GM19324 (cell line): ENCODE results near the gene GSG1L.

Experiments
- ATAC-seq: cut with Tn5 transposase; IDR thresholded peaks from one replicate; pipeline ENCODE4 v1.9.1; 2021; ENCODE audit warnings: mild to moderate bottlenecking, moderate library complexity; ENCODE audit not compliant: unreplicated experiment, low FRiP score

The GSG1L gene

DNA sequence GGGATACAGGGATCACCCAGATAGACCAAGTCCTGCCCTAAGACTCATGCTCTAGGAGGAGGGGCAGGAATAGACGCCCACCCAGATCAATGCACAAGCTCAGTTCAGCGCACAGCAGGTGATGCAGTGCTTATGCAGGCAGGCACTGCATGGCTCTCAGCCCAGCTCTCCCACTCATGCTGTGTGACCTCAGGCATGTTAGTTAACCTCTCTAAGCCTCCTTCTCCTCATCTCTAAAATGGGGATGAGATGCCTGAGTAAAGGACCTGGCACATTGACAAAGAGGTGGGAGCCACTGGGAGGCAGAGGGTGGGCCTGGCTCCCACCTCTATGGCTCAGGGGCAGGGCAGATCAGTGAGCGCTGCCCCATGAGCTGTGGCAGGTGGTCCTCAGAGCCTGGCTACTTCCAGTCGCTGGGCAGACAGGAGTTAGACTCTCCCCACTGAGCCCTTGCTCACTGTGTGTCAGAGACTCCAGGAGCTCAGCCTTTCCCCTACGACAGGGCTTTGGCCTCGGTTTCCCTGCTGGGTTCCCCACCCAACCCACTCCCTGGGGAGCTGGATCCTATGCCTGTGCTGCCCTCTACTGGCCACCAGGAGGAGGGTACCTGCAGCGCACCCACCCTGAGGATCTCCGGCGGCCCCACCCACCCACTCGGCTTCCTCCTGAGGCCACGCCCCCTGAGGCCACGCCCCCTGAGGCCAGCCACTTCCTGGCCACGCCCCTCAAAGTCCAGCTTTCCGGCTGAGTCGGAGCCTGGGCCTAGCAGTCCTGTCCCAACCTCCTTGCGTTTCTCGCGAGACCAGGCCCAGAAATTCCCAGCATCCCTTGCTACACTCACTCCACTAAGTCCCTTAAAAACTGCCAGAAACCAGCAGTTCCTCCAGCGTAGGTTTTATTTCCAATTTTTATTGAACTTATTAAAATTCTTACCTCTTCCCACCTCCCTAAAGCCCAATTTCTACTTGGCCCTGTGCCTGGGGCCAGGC is 196.1 kb downstream of the GSG1L start:
- ATAC-seq, result no peak

DNA sequence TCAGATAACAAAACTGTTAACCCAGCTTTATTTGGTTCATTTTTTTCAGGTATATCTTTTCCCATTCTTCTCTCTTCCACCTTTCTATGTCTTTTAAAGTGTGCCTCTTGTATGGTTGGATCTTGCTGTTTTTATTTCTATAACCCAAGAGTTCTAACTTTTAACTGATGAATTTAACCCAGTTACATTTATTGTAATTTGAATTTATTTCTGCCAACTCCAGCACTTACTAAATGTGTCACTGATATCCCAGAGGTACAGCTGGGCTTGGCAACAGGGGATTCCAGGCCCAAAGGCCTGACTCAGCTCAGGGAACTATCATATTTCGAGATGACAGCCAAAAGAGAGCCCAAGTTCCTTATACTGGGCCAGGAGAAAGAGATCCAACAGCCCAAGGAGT is 200.1 kb downstream of the GSG1L start:
- no peak for ATAC-seq

DNA sequence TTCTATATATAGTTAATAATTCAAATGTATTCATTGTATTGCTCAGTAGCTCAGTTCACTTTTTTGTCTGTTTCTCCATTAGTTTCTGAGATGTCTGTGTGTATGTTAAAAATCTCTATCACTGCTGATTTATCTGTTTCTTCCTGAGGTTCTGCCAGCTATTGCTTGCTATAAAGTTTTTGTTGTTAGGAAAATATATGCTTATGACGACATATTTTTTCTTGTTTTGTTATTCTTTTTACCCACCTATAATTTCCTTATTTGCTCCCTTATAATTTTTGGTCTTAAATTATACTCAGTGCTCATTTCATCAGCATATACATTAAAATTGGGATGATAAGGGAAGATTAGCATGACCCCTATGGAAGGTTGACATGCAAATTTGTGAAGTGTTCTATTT is 200.6 kb downstream of the GSG1L start:
- ATAC-seq, result no peak

DNA sequence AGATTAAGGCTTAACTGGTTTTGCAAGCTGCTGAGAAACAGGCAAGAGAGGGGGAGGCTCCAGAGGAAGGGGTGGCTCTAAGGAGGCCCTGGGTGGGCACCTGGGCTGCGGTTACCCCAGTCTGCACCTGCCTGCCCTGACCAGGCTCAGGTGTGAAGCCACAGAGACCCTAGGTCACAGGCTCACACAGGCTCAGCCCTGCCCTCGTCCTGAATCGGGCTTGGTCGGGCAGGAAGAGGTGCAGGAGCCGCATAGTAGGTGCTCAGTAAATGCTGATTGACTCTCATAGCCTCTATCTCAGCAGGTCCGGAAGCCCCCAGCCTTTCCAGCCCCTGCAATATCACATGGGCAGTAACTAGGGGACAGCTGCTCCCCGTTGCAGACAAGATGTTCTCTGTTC is 203.4 kb downstream of the GSG1L start:
- no peak for ATAC-seq

DNA sequence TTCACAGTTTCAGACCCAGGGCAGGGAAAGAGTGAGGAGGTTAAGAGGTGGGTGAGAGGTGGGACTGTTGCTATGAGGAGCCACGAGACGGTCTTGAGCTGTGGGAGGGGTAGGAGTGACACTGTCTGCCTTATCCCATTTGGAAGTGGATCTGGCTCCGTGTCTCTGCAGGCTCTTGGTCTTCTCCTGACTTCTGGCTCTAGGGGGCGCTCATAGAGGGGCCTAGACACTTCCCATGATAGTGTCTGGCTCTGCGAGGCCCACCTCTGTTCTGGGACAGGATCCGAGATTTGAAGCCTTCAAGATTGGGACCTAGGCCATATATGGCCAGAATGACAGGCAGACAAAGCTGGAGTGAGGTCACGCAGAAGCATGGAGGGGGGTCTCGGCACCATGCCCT is 204.5 kb downstream of the GSG1L start:
- no peak for ATAC-seq

DNA sequence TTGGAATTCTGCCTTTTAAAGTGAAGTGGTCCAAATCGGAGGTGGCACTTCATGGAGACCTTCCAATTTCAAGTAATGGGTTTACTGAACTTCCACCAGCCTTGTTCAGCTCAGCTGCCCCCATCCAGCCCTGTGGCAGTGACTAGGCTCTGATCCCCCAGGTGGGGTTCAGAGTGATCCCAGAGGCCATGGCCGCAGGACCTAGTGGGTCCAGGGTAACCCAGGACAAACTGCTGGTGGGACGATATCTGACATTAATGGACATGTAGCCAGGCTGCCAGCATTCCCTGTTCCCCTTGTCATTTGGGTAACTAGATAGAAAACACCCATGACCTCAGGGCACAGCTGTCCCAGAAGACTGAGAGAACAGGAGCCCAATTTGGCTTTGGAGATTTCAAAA is 209.9 kb downstream of the GSG1L start:
- no peak for ATAC-seq

DNA sequence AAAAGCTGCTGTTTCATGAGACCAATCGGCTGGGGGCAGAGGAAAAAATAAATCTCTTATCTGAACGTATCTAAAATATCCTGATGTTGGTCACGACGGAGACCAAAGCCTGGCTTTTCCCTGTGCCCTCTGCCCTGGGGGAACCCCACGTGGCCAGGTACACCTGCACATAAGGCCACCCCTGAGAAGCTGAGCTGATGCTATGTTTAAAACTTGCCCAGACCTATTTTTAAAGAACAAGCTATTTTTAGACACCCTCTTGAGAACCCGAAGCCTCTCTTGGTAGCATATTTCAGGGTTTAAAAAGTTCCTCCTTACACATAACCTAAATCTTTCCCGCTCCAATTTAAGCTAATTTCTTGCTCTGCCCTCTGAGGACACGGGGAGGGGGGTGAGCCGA is 210.4 kb downstream of the GSG1L start:
- no peak for ATAC-seq

DNA sequence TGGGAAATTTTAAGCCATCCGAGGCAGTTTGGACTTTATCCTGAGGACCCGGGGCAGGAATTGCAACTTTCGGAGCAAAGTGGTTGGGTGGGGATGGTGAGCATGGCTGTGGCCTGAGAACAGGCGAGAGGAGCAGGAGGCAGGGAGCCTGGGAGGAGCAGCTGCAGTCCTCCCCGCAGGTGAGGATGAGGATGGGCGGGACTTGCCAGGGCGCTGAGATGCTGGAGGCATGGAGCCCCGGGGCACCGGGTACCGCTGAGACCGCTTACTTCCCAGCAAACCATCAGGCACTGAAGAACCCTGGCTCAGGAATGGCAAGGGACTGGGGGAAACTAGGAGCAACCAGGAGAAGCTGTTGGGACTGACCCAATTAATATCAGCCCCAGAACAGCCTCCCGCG is 210.8 kb downstream of the GSG1L start:
- ATAC-seq, result no peak

DNA sequence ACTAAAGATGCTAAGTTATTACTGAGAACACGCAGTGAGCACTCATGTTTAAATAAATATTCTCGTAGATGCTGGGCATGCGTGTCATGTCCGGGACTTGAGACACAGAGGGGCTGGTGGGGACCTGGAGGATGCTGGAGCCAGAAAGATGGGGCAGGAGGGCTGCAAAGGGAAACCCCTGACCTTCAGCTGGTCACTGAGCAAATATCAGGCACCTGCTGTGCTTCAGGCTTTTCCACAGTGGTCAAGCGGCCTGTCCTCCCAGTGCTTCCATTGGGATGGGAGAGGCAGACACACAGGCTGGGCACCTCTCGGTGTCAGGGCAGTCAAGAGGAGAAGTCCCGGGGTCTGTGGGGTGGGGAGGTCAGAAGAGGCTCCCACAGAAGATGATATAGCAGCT is 211.4 kb downstream of the GSG1L start:
- no peak for ATAC-seq

DNA sequence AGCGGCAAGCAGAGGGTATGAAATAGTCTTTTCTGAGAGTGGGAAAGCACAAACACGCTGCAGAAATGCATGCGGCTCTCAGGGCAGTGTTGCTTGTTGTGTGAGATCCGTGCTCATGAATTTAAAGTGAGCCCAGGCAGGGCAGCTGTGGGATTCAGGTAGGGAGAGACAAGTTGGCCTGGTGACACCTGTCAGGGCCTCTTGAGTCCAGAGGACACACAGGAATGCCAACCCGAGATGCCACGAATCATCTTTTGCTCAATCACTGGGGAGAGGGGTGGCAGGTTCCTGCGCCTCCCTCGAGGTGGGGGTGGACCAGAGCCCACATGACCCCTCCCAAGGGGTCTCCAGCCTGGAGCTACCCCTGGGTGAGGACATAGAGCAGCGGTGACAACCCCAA is 211.9 kb downstream of the GSG1L start:
- no peak for ATAC-seq

DNA sequence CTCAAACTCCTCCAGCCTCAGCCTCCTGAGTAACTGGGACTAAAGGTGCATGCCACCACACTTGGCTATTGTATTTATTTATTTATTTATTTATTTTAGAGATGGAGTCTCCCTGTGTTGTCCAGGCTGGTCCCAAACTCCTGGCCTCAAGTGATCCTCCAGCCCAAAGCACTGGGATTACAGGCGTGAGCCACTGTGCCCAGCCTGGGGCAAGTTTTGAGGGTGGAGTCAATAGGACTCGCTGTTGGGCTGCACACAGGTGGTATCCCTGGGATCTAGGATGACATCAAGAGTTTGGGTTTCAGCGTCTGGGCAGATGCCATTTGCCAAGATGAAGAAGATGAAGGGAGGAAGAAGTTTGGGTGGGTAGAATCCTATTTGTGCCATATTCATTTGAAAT is 213.9 kb downstream of the GSG1L start:
- no peak for ATAC-seq

DNA sequence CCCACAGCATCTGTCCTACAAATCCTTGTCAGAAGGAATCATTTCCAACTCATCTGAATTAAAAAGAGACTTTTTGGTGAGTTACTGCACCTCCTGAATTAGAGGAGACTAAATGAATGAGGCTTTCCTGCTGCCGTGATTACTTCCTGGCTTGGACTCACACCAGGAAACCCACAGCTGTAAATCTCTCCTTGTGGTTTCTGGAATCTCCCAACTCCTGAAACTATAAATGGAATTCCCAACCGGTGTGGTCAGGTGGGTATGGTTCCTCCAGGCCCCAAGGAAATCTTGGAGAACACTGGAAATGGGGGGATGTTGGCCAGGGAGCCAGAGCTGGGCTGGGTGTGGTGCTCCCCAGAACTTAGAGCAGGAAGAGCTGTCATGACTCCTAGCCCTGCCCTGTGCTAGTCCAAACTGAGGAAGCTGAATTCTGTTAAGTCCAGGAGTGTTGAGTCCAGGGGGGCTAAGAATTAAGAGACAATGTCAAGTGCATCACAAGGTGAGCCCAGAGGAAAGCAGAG is 216.4 kb downstream of the GSG1L start:
- no peak for ATAC-seq

DNA sequence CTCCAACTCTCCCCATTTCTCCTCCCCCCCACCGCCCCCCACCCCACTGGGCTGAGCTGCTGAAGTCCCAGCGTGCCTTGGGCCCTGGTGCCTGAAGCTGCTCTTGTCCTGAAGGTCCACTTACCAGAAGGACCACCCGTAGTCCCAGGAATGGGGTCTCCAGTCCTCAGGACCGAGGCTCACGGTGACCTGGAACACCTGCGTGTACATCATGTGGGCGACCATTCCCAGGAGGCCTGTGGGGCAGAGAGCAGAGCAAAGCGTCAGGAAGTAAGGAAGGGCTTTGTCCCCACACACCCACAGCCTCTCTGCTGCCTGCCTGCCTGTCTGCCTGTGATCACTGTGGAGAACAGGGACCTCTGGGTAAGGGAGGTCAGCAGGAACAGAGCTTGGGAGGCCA is 218.7 kb downstream of the GSG1L start:
- ATAC-seq, result no peak

DNA sequence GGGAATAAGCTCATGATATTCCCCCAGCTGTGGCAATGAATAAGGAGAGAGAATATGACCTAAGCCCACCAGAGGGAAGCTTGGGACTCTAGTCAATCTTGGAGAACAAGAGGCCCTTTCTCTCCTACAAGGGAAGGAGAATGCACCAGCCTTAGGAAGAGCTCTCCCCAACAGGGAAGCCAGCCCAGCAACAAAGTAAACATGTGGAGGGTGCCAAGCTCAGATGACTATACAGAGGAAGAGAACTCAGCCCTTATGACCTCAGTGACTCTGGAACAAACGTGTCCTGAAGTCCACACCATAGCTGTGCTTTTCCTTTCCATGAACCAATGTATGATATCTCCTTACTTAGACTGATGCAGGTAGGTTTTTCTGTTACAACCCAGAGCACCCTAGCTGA is 219.7 kb downstream of the GSG1L start:
- ATAC-seq, result no peak

DNA sequence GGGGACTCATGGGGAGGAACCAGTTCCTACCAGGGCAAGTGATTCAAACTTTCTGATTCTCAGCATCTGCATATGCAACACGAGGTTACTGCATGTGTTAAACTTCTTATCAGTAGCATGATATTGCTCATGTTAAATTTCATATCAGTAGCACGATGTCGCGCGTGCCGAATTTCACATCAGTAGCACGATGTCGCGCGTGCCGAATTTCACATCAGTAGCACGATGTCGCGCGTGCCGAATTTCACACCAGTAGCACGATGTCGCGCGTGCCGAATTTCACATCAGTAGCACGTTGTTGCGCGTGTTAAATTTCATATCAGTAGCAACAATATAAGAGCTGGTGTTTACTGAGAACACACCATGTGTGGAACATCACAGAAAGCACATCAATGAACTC is 221.6 kb downstream of the GSG1L start:
- ATAC-seq, result no peak

DNA sequence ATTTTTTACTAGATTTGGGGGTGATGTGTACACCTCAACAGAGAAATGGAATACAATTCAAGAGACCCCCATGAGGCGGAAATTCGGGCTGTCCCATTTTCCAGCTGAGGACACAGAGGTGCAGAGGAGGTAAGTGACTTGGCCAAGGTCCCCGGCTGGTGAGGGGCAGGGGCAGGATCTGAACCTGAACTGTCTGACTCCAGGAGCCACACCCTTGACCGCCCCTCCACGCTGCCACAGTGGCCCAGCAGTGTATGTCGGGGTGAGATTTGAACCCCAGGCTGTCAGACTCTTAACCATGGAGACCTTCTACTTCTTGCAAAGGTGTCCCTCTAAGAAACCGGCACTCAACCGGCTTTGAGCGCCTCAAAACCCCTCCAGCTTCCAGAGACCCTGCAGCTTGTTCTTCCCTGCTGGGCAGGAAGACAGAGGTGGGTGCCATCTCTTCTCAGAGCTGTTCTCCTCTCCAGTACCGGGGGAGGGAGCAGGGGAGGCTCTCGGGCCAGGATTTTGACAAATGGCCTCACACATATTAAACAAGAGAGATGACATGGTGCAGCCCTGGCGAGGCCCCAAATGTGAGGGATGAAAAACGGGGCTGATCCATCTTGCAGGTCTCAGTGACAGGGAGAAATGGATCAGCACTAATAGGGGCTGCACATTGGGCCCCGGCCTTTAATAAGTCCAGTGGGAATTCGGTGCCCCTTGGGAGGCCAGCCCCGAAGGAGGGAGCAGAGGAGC is 222.3 kb downstream of the GSG1L start:
- ATAC-seq, result no peak

DNA sequence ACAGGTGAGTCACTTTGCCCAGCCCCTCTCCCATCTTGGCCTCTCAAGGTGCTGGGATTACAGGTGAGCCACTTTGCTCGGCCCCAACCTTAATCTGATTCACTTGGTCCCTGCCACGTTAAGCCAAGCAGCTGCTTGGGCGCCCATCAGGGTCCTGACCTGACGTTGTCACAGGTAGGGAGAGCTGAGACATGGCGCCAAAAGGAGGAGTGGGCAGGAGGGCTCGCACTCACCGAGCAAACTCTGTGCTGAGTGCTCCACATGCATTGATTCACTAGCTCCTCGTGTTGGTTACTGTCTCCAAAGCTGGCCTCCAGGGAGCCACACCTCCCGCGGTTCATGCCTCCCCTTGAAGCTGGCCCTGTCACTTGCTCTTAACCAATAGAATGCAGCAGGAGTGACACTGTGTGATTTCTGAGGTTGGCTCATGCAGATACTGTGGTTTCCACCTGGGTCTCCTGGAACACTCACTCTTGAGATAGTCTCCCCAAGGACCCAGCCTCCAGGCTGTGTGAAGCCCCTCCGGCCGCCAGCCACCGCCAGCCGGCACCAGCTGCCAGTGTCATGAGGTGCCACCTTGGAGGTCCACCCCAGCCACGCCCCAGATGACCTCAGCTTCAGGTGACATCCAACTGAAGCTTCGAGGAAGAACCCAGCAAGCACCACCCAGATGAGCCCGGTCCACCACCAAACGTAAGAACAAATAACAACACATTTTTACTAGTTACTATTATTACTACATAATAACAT is 223.0 kb downstream of the GSG1L start:
- ATAC-seq, result no peak

DNA sequence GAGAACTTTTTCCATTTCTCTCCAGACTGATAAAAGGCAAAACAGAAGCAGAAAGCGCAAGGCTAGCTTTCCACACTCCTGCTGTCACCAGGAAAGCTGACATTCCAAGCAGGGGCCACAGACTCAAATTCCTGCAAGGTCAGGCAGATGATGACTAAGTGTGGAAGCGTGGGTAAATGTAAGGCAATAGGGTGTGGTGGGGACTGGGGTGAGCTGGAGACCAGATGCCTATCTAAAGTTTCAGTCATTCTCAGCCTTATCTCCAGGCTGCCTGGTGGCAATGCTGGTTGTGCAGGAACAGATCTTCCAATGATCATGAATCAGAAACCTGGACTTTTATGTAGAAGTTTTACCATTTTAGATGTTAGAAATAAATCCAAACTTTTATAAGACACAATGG is 224.1 kb downstream of the GSG1L start:
- ATAC-seq, result no peak

DNA sequence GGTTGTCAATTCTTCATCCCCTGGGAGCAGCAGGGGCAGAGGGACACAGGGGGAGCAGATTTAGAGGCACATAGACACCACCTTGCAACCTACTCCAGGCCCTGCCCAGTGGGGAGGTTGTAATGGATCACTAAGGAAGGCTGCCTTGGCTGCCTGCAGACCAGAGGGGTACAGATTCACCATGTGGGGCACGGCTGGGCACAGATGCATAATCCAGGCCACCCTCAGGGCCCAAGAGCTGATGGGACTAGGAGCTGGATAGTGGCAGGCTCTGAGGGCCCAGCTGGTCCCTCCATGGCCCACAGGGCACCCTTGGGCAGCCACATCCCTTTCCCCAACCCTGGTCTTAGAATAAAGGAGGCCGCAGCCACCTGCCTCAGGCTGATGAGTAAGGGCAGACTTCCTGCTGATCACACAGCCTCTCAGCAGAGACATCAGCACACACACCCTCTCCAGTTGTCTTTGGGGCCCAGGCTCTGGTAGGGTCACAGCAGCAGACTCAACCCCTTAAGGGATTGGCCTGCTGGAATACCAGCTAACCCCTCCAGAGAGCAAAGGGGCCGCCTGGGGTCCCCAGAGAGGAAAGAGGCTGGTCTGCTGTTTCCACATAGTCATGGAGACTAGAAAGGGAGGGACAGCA is 224.9 kb downstream of the GSG1L start:
- no peak for ATAC-seq

DNA sequence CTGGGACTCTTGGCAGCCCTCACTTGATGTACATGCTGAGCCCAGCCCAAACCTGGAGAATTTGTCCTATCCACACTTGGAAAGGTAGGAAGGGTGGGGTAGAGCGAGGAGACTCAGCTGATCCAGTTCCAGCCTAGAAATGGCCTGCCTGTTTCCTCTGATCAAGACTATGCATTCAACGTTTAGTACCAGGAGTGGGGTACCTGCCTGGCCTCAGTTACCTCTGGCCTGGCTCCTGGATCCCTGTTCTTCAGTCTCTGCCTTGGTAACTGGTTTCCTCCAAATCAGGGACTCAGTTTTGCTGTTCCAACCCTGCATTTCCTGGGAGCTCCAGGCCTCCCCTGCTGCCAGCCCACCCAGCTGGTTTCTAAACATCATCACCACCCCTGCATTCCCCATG is 233.5 kb downstream of the GSG1L start:
- no peak for ATAC-seq
